ENCODE data around the gene CDKL5.

CDKL5 gene

DNA sequence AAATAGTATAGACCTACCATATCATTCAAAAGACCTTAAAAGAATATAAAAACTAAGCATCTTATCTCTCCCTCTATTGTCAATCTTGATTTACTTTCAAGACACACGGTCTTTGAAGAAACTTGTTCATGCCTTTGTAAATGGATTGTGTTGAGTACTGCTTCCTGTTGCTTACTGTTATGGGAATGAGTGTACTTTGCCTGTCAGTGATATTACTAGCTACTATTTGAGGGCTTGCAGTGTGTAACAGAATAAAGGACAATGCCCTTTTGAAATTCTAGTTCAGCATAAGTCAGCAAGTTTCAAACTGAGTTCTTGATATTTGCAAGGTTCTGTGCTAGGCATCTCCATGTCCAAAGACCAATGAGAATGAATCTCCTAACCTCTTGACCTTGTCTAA is 36.0 kb downstream of the CDKL5 start:
- no peak for DNase-seq

DNA sequence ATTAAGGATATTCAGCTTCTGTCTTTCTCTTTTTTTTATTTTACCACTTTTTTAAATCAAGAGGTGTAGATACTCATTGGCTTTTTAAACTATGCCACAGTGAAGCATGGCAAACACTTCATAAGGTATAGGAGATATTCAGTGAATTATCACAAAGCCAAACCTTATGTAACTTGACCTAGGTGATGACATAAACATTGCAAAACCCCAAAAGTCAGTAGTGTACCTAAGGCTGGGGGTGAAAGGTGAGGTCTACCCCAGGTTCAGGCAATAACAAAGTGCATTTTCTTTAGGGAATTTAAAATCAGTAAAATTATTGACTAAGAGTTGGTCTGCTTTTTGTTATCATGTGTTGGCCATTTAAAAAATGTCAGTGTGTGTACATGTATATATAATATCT is 39.1 kb downstream of the CDKL5 start:
- no peak for DNase-seq

DNA sequence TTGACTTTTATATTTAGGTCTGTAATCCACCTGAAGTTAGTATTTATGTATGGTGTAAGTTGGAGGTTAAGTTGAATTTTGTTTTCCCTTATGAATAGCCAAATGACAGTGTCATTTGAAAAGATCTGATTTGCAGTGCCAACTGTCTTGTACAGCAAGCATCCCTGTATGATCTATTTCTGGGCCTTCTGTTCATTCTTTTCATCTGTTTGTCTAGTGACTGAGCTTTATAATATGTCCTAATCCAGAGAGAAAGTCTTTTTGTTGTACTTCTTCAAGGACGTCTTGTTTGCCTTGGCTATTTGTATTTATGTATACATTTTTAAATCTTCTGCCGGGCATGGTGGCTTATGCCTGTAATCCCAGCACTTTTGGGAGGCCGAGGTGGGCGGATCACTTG is 39.6 kb downstream of the CDKL5 start:
- no peak for DNase-seq

DNA sequence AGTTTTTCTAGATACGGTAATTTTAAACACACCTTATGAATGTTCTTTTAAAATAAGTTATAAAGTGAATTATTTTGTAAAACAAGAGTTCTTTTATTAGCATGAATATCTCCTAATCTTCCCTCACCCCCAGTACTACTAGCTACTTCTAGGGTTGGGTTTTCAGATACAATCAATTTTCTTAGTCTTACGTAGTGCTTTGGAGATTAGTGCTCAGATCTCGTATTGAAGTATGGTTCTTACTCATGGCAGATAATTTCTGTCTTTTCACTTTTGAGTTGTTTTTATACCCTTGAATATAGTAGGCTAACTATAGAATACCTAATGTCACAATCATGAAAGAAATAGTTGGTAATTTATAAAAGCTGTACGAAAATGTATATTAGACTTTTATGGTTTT is 43.2 kb downstream of the CDKL5 start:
- DNase-seq, result no peak

DNA sequence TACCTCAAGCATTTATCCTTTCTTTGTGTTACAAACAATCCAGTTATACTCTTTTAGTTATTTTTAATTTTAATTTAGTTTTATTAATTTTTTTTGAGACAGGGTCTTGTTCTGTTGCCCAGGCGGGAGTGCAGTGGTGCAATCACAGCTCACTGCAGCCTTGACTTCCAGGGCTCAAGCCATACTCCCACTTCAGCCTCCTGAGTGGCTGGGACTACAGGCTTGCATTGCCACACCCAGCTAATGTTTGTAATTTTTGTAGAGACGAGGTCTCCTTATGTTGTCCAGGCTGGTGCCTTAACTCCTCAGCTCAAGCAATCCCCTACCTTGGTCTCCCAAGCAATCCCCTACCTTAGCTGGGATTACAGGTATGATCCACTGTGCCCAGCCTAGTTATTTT is 45.9 kb downstream of the CDKL5 start:
- DNase-seq, result no peak

DNA sequence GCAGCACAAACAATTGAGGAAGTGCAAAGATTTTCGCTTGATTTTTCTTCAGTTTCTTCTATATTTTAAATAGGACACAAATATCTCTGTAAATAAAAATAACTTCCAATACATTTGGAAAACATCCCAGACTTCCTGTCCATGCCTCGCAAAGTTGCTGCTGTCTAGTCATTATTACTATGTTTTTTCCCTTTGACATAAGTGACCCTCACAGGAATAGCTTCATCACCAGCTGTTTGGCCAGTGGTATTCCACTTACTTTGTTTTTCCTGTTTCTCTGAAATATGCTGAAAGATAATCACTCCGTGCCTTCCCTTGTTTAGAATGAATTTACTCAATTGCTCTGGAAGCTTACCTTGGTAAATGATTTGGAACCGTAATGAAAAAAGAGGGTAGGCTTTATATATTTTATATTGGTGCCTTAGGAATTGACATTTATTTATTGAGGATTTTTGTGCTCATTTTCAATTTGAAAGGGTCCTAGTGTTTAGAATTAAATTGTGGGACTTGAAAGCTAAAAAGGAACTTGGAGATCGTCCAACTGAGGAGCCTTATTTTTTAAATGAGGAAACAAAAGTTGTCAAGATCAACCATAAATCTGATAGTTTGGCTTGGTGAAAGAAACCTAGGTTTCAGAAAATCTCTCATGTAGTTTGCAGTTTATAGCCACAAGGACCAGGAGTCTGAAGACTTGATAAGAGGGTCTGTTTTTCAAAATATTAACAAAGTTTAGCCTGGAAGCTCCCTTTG is 65.6 kb downstream of the CDKL5 start:
- no peak for DNase-seq

DNA sequence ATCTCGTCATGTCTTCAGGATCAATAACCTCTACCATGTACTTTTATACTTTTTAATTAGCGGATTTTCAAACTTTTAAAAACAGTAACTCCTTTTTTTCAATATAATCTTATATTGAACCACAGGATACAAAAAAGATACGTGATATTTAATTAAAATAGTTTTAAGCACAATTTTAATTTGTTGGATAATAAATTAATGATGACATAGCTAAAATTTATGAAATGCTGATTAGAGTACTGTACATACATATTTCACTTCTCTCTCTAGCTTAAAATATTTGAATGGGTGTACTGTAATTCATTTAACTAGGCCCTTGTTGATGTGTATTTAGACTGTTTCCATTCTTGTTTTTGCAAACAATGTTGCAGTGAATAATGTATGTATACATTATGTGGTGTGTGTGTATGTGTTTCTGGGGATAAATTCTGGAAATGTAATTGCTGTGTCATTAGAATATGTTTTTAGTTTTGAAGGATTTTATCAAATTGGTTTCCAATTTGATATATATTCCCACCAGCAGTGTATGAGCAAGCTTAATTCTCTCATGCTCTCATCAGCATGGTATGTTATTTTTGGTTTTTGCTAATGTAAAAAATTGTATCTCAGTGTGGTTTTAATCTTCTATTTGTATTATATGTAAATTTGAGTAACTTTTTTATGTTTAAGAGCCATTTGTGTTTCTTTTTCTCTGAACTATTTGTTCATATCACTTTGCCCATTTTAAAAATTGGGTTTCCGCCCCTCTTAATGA is 66.4 kb downstream of the CDKL5 start:
- DNase-seq, result no peak

DNA sequence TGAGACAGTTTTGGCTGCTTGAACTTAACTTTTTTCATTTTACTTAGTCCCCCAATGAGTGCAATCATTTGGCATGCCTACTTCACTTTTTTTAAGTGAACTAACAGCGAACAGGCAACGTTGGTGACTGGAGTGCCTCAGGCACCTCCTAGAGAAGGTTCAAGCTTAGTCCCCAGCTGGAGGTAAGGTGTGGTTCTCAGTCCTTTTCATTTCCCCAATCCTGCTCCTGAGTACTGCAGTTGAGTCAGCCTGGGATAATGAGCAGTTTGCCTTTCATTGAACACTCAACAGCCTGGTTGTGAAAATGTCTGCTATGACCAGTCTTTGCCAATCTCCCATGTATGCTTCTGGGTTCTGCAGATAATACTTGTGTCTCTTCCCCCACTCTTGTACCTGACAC is 109.5 kb downstream of the CDKL5 start:
- no peak for DNase-seq

DNA sequence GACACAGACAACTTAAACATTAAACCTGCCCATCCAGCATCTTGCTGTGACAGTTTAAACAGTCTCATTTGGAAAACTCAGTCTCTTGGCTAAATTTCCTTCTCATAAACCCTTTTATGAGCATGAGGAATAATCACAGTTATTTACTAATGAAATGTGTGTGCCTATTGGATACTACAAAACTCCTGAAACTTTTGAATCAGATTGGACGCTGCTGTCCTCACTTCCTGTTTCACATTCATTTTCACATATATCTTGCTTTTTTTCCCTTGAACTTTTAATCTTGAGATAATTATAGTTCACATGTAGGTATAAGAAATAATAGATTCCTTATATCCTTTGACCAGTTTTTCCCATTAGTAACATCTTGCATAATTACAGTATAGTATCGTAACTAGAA is 111.7 kb downstream of the CDKL5 start:
- no peak for DNase-seq

DNA sequence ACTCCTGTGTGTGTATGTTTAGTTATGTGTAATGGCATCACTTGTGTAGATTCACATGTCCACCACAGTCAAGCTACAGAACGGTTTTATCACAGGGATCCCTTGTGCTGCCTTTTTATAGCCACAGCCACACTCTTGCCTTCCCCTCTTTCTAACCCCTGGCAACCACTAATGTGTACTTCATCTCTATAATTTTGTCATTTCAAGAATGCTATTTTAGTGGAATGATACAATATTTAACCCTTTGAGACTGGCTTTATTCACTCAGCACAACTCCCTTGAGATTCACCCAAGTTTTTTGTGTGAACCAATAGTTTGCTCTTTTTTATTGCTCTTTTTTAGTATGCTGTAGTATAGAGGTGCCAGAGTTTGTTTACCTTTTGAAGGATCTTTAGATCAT is 112.1 kb downstream of the CDKL5 start:
- DNase-seq, result no peak

DNA sequence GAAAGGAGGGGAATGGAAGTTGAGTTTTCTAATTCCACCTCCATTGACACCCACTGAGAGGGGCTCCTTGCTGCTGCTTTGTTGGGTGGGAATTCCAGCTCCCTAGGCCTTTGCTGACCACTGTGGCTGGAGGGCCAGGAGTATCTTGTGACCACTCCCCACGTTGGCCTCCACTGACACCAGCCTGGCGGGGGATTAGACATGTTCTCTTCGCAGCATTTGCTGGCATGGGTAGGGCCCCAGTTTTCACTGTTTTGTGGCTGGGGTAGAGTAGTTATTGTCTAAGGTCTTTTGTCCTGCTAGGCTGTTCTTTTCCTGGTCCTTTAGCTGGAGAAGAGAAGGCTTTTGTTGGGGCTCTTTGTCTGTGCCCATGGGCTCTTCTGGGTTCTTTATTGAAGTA is 116.7 kb downstream of the CDKL5 start:
- no peak for DNase-seq

DNA sequence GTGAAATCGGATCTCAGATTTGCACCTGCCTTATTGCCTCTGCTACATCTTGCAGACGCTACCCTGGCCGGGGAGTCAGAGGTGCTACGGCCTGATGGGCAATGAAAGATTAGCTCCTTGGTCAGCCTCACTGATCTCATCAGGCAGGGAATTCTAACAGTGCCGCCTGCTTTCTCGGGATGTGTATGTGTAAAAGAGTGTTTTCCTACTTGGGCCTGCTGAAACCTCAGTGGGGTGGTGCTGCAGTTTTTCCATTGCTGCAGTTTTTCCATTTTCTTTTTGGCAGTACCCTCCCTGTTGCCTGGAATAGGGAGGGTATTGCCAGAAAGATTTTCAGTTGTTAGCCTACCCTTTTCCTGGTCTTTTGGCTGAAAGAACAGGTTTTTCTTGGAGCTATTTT is 117.5 kb downstream of the CDKL5 start:
- DNase-seq, result no peak

DNA sequence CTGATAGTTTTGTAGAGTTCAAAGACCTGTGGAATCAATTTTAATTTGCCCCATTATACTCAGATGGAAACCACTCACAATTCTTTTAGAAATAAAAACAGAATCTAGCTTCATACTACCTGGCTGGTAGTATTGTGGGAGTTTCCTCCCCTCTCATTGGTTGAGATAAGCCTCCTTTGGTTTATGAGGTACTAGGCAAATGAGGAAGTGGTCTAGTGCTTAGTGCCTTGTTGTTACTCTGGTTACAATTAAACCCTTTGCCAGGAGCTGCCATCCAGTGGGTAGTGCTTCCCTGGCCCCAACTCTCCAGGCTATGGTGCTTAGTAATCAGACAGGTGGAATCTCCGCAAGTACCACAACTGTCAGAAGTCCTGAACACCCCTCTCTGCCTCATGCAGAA is 118.3 kb downstream of the CDKL5 start:
- no peak for DNase-seq

DNA sequence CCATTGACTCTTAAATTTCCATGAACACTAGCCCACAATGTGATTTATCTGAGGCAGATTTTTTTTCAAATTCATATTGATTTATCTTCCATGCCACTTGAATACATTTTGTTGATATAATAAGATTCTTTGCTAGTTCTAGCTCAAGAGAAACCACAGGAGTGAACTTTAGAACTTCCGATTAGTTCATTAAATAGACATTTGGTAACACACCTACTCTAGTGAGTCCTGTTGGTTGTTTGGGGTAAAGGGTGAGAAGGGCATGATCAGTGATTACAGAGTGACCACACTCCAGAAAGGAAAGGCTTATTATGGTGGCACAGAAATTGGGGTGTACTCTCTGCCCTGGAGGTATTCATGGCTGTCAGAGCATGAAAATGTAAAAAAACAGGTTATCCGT is 120.4 kb downstream of the CDKL5 start:
- DNase-seq, result no peak

DNA sequence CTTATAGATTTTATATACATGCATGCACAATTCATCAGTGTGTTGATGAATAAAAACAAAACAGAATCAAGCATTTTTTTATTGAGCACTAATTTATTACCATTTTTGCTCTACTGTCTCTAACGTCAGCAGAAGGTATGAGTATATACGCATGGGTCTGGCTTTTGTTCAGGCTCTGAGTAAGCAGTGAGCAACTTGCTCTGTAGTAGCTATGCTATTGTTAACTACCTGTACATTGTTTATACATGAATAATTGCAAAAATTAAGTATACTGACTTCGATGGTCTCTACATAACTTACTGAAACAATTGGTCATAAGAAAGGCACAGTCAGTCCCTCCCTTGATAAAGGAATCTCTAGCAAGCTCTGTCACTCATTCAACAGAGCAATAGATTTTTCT is 123.6 kb downstream of the CDKL5 start:
- no peak for DNase-seq

DNA sequence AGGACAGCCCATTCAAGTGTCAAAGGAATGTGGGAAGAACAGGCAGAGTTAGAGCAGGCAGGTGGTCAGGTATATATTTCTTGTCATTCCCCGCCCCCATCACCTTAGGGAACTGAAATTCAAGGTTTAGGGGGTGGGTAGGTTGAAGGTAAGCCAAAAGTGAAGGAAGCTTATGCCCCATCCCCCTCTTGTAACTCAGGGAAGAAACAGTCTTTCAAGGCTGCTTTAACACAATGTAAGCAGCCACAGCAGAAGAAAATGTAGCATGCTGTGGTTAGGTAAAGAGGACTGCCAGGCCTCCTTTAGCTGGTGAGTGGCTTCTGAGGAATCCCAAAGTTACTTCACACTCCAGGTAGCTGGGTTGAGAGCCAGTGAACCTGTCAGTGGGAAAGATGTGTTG is 124.2 kb downstream of the CDKL5 start:
- no peak for DNase-seq

DNA sequence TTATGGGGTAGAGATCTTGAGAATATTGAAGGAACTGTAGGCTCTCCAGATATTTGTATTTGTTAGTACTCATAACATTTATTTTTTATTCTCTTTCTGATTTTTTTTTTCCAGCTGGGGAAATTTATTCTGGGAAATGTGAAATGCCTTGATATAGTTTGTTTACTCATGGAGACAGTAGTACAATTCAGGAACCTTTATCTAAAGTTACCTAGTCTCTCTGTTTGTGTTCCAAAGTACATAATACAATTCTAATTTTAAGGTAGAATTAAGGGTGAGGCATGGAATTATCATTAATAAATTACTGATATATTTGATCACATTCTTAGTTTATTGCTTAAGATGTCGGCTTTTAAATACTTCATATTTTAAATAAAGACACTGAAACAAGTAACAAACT is 132.5 kb downstream of the CDKL5 start:
- no peak for DNase-seq

DNA sequence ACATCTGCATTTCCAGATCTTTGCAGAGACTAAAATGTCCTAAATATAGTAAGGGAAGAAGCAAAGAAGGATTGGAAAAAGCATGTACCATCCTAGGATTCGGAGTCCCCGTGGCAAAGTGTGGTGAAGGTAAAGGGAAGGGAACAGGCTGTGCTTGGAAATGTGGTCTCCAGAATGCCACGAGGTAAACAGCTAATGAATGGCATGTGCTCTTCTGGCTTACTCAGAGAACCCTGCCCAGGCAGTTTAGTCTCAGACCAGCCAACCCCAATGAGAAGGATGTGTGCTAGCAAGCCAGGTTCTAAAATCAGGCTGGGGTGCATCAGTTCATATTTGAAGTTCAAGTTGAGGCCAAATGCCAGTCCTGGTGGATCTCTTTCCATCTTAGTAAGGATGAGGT is 133.4 kb downstream of the CDKL5 start:
- DNase-seq, result no peak

DNA sequence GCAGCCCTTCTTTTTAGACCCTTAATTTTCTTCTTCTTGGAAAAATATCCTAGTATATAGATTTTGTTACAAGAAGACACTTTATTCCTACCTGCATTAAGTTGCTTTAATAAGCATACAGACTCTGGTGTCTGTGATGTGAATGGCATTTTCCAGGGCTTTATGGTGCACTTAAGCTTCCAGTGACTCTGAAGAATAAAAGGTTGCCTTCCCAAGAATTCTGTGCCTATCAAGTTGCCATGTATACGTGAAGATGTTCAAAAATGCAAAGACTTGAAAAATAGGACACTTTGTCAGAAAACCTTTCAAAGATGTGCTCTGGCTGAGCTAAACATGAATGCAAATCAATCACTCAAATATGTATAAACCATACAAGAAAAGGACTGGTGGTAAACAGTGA is 135.6 kb downstream of the CDKL5 start:
- no peak for DNase-seq

DNA sequence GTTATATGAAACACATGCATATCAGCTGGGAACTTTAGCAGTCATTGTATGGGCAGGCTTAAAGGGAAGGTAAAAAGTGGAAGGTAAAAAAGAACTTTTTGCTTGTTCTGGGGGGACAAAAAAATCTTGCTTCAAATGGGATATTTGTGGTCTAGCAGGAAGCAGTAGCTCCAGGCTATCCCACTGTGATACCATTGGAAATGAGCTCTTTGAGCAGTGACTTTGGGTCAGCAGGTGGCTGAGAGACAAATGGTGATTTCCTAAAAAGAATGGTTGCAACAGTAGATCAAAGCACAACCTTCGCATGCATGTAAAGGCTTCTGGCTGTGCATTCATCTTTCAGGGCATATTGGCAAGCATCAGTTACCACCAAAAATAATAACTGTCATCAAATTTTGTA is 140.3 kb downstream of the CDKL5 start:
- no peak for DNase-seq

DNA sequence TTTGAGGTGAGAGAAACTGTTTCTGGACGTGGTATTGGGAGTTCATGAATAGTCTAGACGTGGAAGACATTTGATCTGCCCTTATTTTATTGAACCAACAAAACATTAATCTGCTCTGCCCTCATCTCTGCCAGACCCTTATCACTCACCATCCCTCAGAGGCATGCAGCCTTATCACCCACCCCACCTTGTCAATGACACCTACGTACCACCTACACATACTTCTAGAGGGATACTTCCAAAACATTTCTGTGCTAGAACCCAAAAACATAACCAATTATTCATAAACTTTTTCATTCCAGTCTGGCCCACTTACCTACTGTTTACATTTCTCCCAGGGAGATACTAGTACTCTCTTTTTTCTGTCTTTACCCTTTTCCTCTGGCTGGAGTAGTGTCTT is 141.3 kb downstream of the CDKL5 start:
- DNase-seq, result no peak

DNA sequence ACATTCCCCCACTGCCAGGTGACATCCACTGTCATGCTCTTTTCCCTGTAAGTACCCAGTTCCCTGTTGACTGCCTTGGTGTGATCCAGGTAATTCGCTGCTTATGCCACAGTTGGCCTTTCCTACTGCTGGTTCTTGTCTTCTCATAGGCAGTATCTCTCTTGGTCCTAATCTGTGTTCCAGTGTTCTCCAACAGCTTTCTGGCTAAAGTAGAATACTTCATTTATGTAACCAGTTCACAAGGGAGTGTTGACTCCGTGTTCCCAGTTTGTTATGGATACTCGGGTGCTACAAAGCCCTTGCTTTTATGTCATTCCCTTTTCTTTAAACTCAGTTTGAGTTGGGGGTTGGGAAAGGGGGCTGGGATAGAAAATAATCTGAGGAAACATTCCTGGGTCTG is 148.1 kb downstream of the CDKL5 start:
- no peak for DNase-seq

DNA sequence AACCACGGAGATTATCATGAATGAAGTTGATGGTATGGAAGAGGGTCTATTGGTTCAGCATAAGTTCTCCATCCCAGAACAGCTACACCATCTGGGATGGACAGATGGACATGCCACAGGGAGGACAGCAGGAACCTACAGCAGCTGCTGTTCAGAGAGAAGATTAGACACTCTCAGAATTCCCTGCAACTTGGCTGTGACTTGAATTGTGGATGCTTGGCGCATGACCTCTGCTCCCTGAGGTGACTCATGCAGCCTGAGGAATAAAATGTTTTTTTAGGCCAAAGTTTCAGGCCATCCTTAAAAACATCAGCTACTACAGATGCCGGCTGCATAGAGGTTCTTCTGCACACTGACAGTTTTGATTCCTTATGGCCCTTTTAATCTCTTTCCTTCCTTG is 149.2 kb downstream of the CDKL5 start:
- no peak for DNase-seq

DNA sequence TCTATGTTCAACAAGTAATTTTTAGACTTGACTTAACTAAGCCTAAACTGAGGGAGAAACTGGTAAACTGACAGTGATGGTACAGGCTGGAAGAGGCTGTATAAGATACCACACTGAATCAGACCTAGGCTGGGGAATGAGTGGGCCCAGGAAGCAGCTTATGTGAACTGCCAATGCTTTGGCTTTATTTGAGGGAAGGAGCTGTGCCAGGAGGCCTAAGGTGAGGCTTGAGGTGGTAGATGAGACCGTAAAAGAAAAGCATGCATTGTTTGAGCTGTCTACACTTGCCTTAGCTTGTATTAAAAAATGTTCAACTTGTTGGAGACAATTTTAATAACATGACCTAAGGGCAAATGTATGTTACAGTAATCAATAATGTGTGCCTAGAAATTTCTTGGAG is 150.3 kb downstream of the CDKL5 start:
- no peak for DNase-seq

DNA sequence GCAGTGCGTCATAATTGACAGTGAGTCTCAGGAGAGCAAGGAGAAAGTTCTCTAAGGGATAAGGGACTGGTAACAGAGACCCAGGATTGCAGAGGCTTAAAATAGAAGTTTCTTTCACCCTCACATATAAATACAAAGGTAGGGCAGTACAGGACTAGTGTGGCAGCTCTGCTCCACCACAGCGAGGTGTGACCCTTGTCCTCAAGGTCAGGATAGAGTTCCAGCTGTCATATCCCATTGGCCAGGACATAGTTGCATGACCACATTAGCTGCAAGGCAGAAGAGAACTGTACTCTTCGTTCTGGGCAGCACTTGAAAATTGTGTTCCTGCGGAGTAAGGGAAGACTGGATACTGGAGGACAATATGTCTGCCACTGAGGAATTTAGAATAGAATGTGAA is 152.0 kb downstream of the CDKL5 start:
- no peak for DNase-seq

Data from NCI-H2081 (cell line).